NCI-H510A (cell line): ENCODE results near the gene AKAP4.

Source experiments
- DNase-seq: peaks from one replicate; lab custom pipeline; 2025; lab: John Stamatoyannopoulos, UW

Gene AKAP4

GRCh38 chrX:50200907-50201306 lies at the start of gene AKAP4:
TSS of gene AKAP4 (minus strand) at chrX:50201007. CDS start at chrX:50200889, 118 bp downstream.
- no peak for DNase-seq

- no peak for DNase-seq
Observed at GRCh38 chrX:50211510-50211909, 10.7 kb upstream of the AKAP4 start.

GRCh38 chrX:50206753-50207152 lies 5.9 kb upstream of the AKAP4 start:
- DNase-seq: no peak

- DNase-seq: peak; percentile 21
Observed at GRCh38 chrX:50204364-50204899, 3.6 kb upstream of the AKAP4 start, which contains the start of gene CCNB3. TSS of gene CCNB3 (plus strand) at chrX:50204765. CDS start at chrX:50285164, 80,399 bp downstream.

- DNase-seq: no peak
Observed at GRCh38 chrX:50202539-50202938, 1.7 kb upstream of the AKAP4 start.

GRCh38 chrX:50198348-50198747 lies 2.5 kb downstream of the AKAP4 start:
- DNase-seq: no peak

GRCh38 chrX:50188859-50189600 lies 11.8 kb downstream of the AKAP4 start:
- no peak for DNase-seq

- no peak for DNase-seq
Observed at GRCh38 chrX:50183891-50184290, 16.9 kb downstream of the AKAP4 start.

- DNase-seq: no peak
Observed at GRCh38 chrX:50180073-50180940, 20.5 kb downstream of the AKAP4 start.

- no peak for DNase-seq
Observed at GRCh38 chrX:50169717-50170116, 31.1 kb downstream of the AKAP4 start.

GRCh38 chrX:50168241-50168687 lies 32.5 kb downstream of the AKAP4 start:
- DNase-seq: no peak

- no peak for DNase-seq
Observed at GRCh38 chrX:50167366-50167765, 33.4 kb downstream of the AKAP4 start.

GRCh38 chrX:50165727-50166126 lies 35.1 kb downstream of the AKAP4 start:
- no peak for DNase-seq

GRCh38 chrX:50161127-50161526 lies 39.7 kb downstream of the AKAP4 start:
- no peak for DNase-seq

- DNase-seq: no peak
Observed at GRCh38 chrX:50158593-50158992, 42.2 kb downstream of the AKAP4 start.

- DNase-seq: no peak
Observed at GRCh38 chrX:50157545-50158135, 43.2 kb downstream of the AKAP4 start.

GRCh38 chrX:50154429-50154828 lies 46.4 kb downstream of the AKAP4 start:
- no peak for DNase-seq

- no peak for DNase-seq
Observed at GRCh38 chrX:50152456-50152855, 48.4 kb downstream of the AKAP4 start.

- no peak for DNase-seq
Observed at GRCh38 chrX:50147972-50148371, 52.8 kb downstream of the AKAP4 start.
